Measurements from ENCODE around the gene CZIB. TPM values are rescaled to one million over a fixed set of nuclear protein-coding genes. Genes with fewer than 3 reads are reported as not detected.
"Not testable (repeated sequence)": the region's sequence is repeated elsewhere in the genome, so short reads cannot be mapped to it uniquely, and the experiment has no call there.

Gene CZIB
- total RNA-seq, 1 experiment from 2014 or later, result 72.7 TPM

DNA sequence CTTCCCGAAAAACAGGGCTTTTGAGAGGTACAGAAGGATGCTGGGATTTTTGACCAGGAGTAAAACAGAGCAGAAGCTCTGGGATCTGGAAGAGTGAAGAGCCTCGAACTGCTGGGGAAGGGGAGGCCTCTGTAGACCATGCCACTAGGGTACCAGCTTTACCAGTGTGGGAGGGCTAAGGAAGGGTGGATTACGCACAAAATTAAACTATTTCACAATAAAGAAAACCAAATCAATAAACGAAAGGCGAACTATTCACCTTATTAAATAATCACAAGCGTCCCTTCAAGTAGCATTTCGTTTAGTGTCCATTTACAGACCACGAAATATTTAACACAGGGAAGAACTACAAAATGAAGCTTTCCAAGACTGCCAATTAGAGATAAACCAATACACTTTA is 723 bp downstream of the CZIB start:
- H3K27ac ChIP-seq (ENCODE audit: low read length), result peak overlapping the region; percentile 79
- no peak for DNase-seq

DNA sequence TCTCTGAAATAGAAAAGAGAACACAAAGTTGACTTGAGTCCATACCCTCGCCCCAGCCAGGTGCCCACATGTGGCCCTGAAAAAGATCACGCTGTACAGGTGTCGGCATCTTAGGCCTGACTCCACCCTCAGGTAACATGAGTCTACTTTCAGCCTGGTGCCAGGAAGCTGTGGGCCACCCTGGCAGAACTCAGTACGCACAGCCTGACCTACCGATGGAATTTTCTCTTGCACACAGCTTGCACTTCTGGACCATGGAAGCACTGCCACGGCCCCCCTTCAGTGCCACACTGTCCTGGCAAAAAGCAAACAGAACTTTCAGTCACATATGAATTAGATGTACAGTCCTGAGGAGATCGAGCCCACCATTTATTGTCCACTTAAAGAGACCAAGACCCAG is 2.2 kb downstream of the CZIB start:
- H2AFZ ChIP-seq (ENCODE audit: low read length), result no peak overlapping the region
- H3K36me3 ChIP-seq (ENCODE audit: insufficient read depth, low read length), result peaks cover 14% of the 10 kb centered on the region; the same call in 1 of the 2 replicates
- no peaks in the 10 kb centered on the region for H3K27me3 ChIP-seq (ENCODE audit: low read length)
- H3K9me3 ChIP-seq (ENCODE audit: low read length), result no peaks in the 10 kb centered on the region
- no peaks in the 10 kb centered on the region for H4K20me1 ChIP-seq (ENCODE audit: insufficient read depth, low read depth, low read length)
- no peak overlapping the region for H3K9ac ChIP-seq (ENCODE audit: low read length)
- no peak overlapping the region for H3K27ac ChIP-seq (ENCODE audit: low read length)
- H3K4me2 ChIP-seq (ENCODE audit: low read depth, low read length, poor library complexity, severe bottlenecking), result no peak overlapping the region
- peaks cover 18% of the 10 kb centered on the region for H3K79me2 ChIP-seq (ENCODE audit: low read length)
- no peak overlapping the region for H3K4me3 ChIP-seq (ENCODE audit: low read length)
- H3K9me2 ChIP-seq (replicated peaks; ENCODE audit: insufficient read depth, low read length), result no peaks in the 10 kb centered on the region
- peaks cover 25% of the 10 kb centered on the region for H3K4me1 ChIP-seq (ENCODE audit: low read length)
- no peak for DNase-seq

More for the DNA sequence above, 723 bp downstream of the CZIB start:
- Histone ChIP-seq H3K4me3 (ENCODE audit: low read length) (peak overlapping the region; percentile 86), H4K20me1 (ENCODE audit: insufficient read depth, low read depth, low read length) (no peaks in the 10 kb centered on the region), H3K9me3 (ENCODE audit: low read length) (no peaks in the 10 kb centered on the region), H3K79me2 (ENCODE audit: low read length) (peaks cover 18% of the 10 kb centered on the region), H3K4me2 (ENCODE audit: low read depth, low read length, poor library complexity, severe bottlenecking) (peak overlapping the region; percentile 100), H3K9ac (ENCODE audit: low read length) (peak overlapping the region; percentile 98), H3K4me1 (ENCODE audit: low read length) (peaks cover 25% of the 10 kb centered on the region), H3K9me2 (replicated peaks; ENCODE audit: insufficient read depth, low read length) (no peaks in the 10 kb centered on the region), H2AFZ (ENCODE audit: low read length) (peak overlapping the region; percentile 89), H3K36me3 (ENCODE audit: insufficient read depth, low read length) (peaks cover 7% of the 10 kb centered on the region; the same call in 1 of the 2 replicates), H3K27me3 (ENCODE audit: low read length) (no peaks in the 10 kb centered on the region)

DNA sequence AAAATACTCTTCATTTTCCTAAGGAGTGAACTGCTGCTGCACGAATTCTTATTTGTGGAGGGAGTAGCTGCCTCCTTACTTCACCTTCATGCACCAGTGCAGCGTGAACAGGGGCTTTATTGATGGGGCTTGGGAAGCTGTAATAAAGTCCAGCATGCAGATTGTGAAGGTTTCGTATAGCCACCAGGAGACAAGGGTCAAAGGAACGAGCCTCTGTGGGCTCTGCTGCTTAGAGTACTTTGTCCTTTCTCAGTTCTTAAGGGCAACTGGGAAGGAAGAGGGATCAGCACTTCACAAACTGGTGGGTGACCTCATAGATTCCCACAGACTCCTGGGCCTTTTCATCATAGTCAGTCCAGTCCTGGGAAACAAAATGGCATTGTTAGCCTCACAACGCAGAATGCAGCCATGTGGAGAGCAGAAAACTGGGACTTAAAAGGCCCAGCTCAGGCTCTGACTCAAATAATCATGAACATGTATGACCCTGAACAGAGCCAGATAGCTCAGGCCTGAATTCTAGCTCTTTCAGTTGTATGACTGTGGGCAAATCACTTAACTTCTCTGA is 6.0 kb downstream of the CZIB start:
- H4K20me1 ChIP-seq (ENCODE audit: insufficient read depth, low read depth, low read length), result no peaks in the 10 kb centered on the region
- H3K9ac ChIP-seq (ENCODE audit: low read length), result no peak overlapping the region
- H3K4me2 ChIP-seq (ENCODE audit: low read depth, low read length, poor library complexity, severe bottlenecking), result no peak overlapping the region
- peaks cover 27% of the 10 kb centered on the region; the same call in 1 of the 2 replicates for H3K36me3 ChIP-seq (ENCODE audit: insufficient read depth, low read length)
- H3K79me2 ChIP-seq (ENCODE audit: low read length), result peaks cover 12% of the 10 kb centered on the region
- no peaks in the 10 kb centered on the region for H3K9me3 ChIP-seq (ENCODE audit: low read length)
- no peaks in the 10 kb centered on the region for H3K27me3 ChIP-seq (ENCODE audit: low read length)
- DNase-seq, result no peak
- no peak overlapping the region for H3K4me3 ChIP-seq (ENCODE audit: low read length)
- H3K9me2 ChIP-seq (replicated peaks; ENCODE audit: insufficient read depth, low read length), result no peaks in the 10 kb centered on the region
- H3K4me1 ChIP-seq (ENCODE audit: low read length), result peaks cover 13% of the 10 kb centered on the region
- no peak overlapping the region for H2AFZ ChIP-seq (ENCODE audit: low read length)
- no peak overlapping the region for H3K27ac ChIP-seq (ENCODE audit: low read length)

DNA sequence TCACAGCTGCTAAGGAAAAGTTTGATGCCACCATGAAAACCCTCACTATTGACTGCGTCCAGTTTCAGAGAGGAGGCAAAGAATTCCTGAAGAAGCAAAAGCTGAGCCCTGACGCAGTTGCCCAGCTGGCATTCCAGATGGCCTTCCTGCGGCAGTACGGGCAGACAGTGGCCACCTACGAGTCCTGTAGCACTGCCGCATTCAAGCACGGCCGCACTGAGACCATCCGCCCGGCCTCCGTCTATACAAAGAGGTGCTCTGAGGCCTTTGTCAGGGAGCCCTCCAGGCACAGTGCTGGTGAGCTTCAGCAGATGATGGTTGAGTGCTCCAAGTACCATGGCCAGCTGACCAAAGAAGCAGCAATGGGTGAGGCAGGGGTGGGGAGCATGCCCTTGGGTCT is 9.5 kb downstream of the CZIB start:
- Histone ChIP-seq H3K9ac (ENCODE audit: low read length) (no peak overlapping the region), H3K4me2 (ENCODE audit: low read depth, low read length, poor library complexity, severe bottlenecking) (no peak overlapping the region), H3K9me3 (ENCODE audit: low read length) (peaks cover 7% of the 10 kb centered on the region), H3K27ac (ENCODE audit: low read length) (no peak overlapping the region), H3K36me3 (ENCODE audit: insufficient read depth, low read length) (peaks cover 53% of the 10 kb centered on the region), H2AFZ (ENCODE audit: low read length) (no peak overlapping the region), H3K79me2 (ENCODE audit: low read length) (peaks cover 8% of the 10 kb centered on the region), H4K20me1 (ENCODE audit: insufficient read depth, low read depth, low read length) (no peaks in the 10 kb centered on the region), H3K4me3 (ENCODE audit: low read length) (no peak overlapping the region), H3K9me2 (replicated peaks; ENCODE audit: insufficient read depth, low read length) (no peaks in the 10 kb centered on the region), H3K27me3 (ENCODE audit: low read length) (no peaks in the 10 kb centered on the region), H3K4me1 (ENCODE audit: low read length) (no peaks in the 10 kb centered on the region)
- no peak for DNase-seq

DNA sequence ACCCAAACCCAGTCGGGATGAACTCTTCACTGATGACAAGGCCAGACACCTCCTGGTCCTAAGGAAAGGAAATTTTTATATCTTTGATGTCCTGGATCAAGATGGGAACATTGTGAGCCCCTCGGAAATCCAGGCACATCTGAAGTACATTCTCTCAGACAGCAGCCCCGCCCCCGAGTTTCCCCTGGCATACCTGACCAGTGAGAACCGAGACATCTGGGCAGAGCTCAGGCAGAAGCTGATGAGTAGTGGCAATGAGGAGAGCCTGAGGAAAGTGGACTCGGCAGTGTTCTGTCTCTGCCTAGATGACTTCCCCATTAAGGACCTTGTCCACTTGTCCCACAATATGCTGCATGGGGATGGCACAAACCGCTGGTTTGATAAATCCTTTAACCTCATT is 10.1 kb downstream of the CZIB start:
- no peak overlapping the region for H3K27ac ChIP-seq (ENCODE audit: low read length)
- H3K9me3 ChIP-seq (ENCODE audit: low read length), result peaks cover 7% of the 10 kb centered on the region
- no peaks in the 10 kb centered on the region for H3K9me2 ChIP-seq (replicated peaks; ENCODE audit: insufficient read depth, low read length)
- DNase-seq, result no peak
- no peak overlapping the region for H3K4me3 ChIP-seq (ENCODE audit: low read length)
- H3K4me2 ChIP-seq (ENCODE audit: low read depth, low read length, poor library complexity, severe bottlenecking), result no peak overlapping the region
- H2AFZ ChIP-seq (ENCODE audit: low read length), result no peak overlapping the region
- H3K4me1 ChIP-seq (ENCODE audit: low read length), result no peaks in the 10 kb centered on the region
- no peak overlapping the region for H3K9ac ChIP-seq (ENCODE audit: low read length)
- peaks cover 11% of the 10 kb centered on the region for H3K79me2 ChIP-seq (ENCODE audit: low read length)
- H3K36me3 ChIP-seq (ENCODE audit: insufficient read depth, low read length), result peaks cover 58% of the 10 kb centered on the region
- H3K27me3 ChIP-seq (ENCODE audit: low read length), result no peaks in the 10 kb centered on the region
- H4K20me1 ChIP-seq (ENCODE audit: insufficient read depth, low read depth, low read length), result no peaks in the 10 kb centered on the region

DNA sequence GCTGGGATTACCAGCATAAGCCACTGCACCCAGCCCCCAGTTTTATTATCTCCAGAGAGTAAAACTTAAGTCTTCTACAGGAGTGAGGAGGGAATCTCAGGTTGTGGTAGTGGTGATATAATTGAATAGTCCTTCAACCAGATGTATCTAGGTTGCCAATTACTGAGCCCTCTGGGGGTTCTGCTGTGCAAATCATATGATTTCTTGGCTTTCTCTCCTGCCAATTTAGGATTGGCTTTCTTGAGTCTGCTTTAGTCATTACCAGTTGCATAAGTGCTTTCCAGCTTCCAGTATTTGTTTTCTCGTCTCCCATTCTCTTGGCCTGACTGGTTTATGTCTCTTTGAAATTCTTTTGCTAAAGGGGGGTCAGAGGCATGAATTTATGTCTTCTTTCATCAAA is 12.7 kb downstream of the CZIB start:
- Histone ChIP-seq H3K27ac (ENCODE audit: low read length) (no peak overlapping the region), H3K9ac (ENCODE audit: low read length) (no peak overlapping the region), H3K4me2 (ENCODE audit: low read depth, low read length, poor library complexity, severe bottlenecking) (no peak overlapping the region), H3K79me2 (ENCODE audit: low read length) (peaks cover 18% of the 10 kb centered on the region), H2AFZ (ENCODE audit: low read length) (no peak overlapping the region), H3K27me3 (ENCODE audit: low read length) (no peaks in the 10 kb centered on the region), H3K4me1 (ENCODE audit: low read length) (no peaks in the 10 kb centered on the region), H3K9me2 (replicated peaks; ENCODE audit: insufficient read depth, low read length) (no peaks in the 10 kb centered on the region), H3K4me3 (ENCODE audit: low read length) (no peak overlapping the region), H4K20me1 (ENCODE audit: insufficient read depth, low read depth, low read length) (no peaks in the 10 kb centered on the region), H3K9me3 (ENCODE audit: low read length) (peaks cover 7% of the 10 kb centered on the region), H3K36me3 (ENCODE audit: insufficient read depth, low read length) (peaks cover 72% of the 10 kb centered on the region)
- DNase-seq, result no peak

DNA sequence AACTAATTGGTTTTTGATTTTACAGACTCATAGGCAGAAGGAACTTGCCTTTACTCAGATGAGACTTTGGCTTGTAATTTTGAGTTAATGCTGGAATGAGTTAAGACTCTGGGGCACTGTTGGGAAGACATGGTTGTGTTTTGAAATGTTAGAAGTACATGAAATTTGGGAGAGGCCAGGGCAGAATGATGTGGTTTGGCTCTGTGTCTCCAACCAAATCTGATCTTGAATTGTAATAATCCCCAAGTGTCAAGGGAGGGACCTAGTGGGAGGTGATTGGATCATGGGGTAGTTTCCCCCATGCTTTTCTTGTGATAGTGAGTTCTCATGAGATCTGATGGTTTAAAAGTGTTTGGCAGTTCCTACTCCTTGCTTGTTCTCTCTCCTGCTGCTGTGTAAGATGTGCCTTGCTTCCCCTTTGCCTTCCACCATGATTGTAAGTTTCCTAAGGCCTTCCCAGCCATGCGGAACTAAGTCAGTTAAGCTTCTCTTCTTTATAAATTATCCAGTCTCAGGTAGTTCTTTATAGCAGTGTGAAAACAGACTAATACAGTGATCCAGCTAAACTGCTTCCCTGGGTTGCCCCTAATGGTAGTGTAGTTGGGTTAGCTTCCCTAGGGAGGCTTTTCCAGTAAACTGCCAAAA is 13.6 kb downstream of the CZIB start:
- no peak for DNase-seq

DNA sequence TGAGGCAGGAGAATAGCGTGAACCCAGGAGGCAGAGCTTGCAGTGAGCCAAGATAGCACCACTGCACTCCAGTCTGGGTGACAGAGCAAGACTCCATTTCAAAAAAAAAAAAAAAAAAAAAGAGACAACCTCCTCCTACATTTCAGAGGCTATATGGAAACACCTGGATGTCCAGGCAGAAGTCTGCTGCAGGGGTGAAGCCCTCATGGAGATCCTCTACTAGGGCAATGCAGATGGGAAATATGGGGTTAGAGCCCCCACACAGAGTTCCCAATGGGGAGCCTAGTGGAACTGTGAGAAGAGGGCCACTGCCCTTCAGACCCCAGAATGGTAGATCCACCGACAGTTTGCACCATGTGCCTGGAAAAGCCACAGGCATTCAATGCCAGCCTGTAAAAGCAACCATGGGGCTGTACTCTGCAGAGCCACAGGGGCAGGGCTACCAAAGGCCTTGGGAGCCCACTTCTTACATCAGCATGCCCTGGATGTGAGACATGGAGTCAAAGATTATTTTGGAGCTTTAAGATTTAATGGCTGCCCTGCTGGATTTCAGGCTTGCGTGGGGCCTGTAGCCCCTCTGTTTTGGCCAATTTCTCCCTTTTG is 14.2 kb downstream of the CZIB start:
- peaks cover 87% of the 10 kb centered on the region for H3K36me3 ChIP-seq (ENCODE audit: insufficient read depth, low read length)
- DNase-seq, result peak; percentile 70

More for the DNA sequence above, 13.6 kb downstream of the CZIB start:
- Histone ChIP-seq H4K20me1 (ENCODE audit: insufficient read depth, low read depth, low read length) (no peaks in the 10 kb centered on the region), H2AFZ (ENCODE audit: low read length) (no peak overlapping the region), H3K4me1 (ENCODE audit: low read length) (no peaks in the 10 kb centered on the region), H3K4me3 (ENCODE audit: low read length) (no peak overlapping the region), H3K9me2 (replicated peaks; ENCODE audit: insufficient read depth, low read length) (no peaks in the 10 kb centered on the region), H3K79me2 (ENCODE audit: low read length) (peaks cover 18% of the 10 kb centered on the region), H3K36me3 (ENCODE audit: insufficient read depth, low read length) (peaks cover 80% of the 10 kb centered on the region), H3K4me2 (ENCODE audit: low read depth, low read length, poor library complexity, severe bottlenecking) (no peak overlapping the region), H3K27ac (ENCODE audit: low read length) (no peak overlapping the region), H3K9ac (ENCODE audit: low read length) (no peak overlapping the region), H3K9me3 (ENCODE audit: low read length) (peaks cover 7% of the 10 kb centered on the region), H3K27me3 (ENCODE audit: low read length) (no peaks in the 10 kb centered on the region)

More for the DNA sequence above, 14.2 kb downstream of the CZIB start:
- not testable (repeated sequence) for H2AFZ ChIP-seq (ENCODE audit: low read length); H3K27me3 ChIP-seq (ENCODE audit: low read length); H4K20me1 ChIP-seq (ENCODE audit: insufficient read depth, low read depth, low read length); H3K4me2 ChIP-seq (ENCODE audit: low read depth, low read length, poor library complexity, severe bottlenecking); H3K4me3 ChIP-seq (ENCODE audit: low read length); H3K4me1 ChIP-seq (ENCODE audit: low read length); H3K9ac ChIP-seq (ENCODE audit: low read length); H3K27ac ChIP-seq (ENCODE audit: low read length); H3K9me3 ChIP-seq (ENCODE audit: low read length); H3K9me2 ChIP-seq (replicated peaks; ENCODE audit: insufficient read depth, low read length)
- H3K79me2 ChIP-seq (ENCODE audit: low read length), result peaks cover 18% of the 10 kb centered on the region
